GM23338 (cell line): ENCODE measurements around the gene SHCBP1L. TPM values are rescaled to one million over a fixed set of nuclear protein-coding genes. Genes with fewer than 3 reads are reported as not detected.

Experiments used
- ATAC-seq: fragments of 200-7000 bp; cut with Tn5 transposase; 3 replicates; pipeline ENCODE4 v1.9.1; 2020
- DNase-seq: peaks from one replicate; pipeline ENCODE4 v3.0.0-alpha.2; 2015; ENCODE audit warnings: low spot score
- H2AFZ ChIP-seq: fragments of 200-600 bp; sonication (generic); 2 replicates; pipeline ENCODE4 v1.8.0; 2016; ENCODE audit warnings: antibody characterized with exemption, mild to moderate bottlenecking, moderate library complexity
- H3F3A ChIP-seq: fragments of 200-600 bp; sonication (generic); replicated peaks from 2 replicates; pipeline ENCODE4 v1.8.0; 2017; ENCODE audit warnings: antibody characterized with exemption, mixed run types, low read depth
- H3K27ac ChIP-seq: fragments of 200-600 bp; sonication (generic); 2 replicates; pipeline ENCODE4 v1.6.1; 2016; ENCODE audit warnings: low read depth
- H3K27me3 ChIP-seq: fragments of 200-600 bp; sonication (generic); 2 replicates; pipeline ENCODE4 v1.8.0; 2016; ENCODE audit warnings: mild to moderate bottlenecking, mixed run types, moderate library complexity; ENCODE audit not compliant: insufficient read depth
- H3K36me3 ChIP-seq: fragments of 200-600 bp; sonication (generic); 2 replicates; pipeline ENCODE4 v1.8.0; 2016; ENCODE audit warnings: mild to moderate bottlenecking; ENCODE audit not compliant: insufficient read depth
- H3K4me1 ChIP-seq: fragments of 200-600 bp; sonication (generic); 2 replicates; pipeline ENCODE4 v1.8.0; 2016; ENCODE audit warnings: mild to moderate bottlenecking, moderate library complexity; ENCODE audit not compliant: insufficient read depth
- H3K4me2 ChIP-seq: fragments of 200-600 bp; sonication (generic); 2 replicates; pipeline ENCODE4 v1.7.1; 2017; ENCODE audit warnings: mixed run types
- H3K4me3 ChIP-seq: fragments of 200-600 bp; sonication (generic); 2 replicates; pipeline ENCODE4 v1.6.1; 2016; ENCODE audit warnings: mixed run types
- H3K79me2 ChIP-seq: fragments of 200-600 bp; sonication (generic); replicated peaks from 2 replicates; pipeline ENCODE4 v1.8.0; 2017; ENCODE audit warnings: mild to moderate bottlenecking; ENCODE audit not compliant: insufficient read depth
- H3K9me2 ChIP-seq: fragments of 200-600 bp; sonication (generic); 2 replicates; pipeline ENCODE4 v1.8.0; 2017; ENCODE audit not compliant: insufficient read depth
- H4K20me1 ChIP-seq: fragments of 200-600 bp; sonication (generic); replicated peaks from 2 replicates; pipeline ENCODE4 v1.8.0; 2017; ENCODE audit warnings: mild to moderate bottlenecking; ENCODE audit not compliant: insufficient read depth
- H3K27ac Mint-ChIP-seq: 2 replicates; pipeline ENCODE4 v1.8.0; 2020; ENCODE audit warnings: inconsistent platforms, mild to moderate bottlenecking, moderate library complexity, mixed read lengths
- H3K27me3 Mint-ChIP-seq: 3 replicates; pipeline ENCODE4 v1.8.0; 2022; ENCODE audit warnings: low read depth, mild to moderate bottlenecking, moderate library complexity, mixed read lengths, inconsistent platforms; ENCODE audit not compliant: insufficient read depth, poor library complexity
- H3K36me3 Mint-ChIP-seq: 3 replicates; pipeline ENCODE4 v1.8.0; 2021; ENCODE audit warnings: low read depth, mild to moderate bottlenecking, inconsistent platforms, moderate library complexity, mixed read lengths
- H3K4me1 Mint-ChIP-seq: 3 replicates; pipeline ENCODE4 v1.8.0; 2020; ENCODE audit warnings: mild to moderate bottlenecking, inconsistent platforms, mixed read lengths
- H3K4me3 Mint-ChIP-seq: 3 replicates; pipeline ENCODE4 v1.8.0; 2021; ENCODE audit warnings: moderate library complexity, mild to moderate bottlenecking, inconsistent platforms, mixed read lengths
- H3K9me3 Mint-ChIP-seq: 3 replicates; pipeline ENCODE4 v1.8.0; 2020; ENCODE audit warnings: moderate library complexity, mild to moderate bottlenecking, inconsistent platforms, mixed read lengths
- CREB1 ChIP-seq: fragments of 250-450 bp; sonication (Bioruptor Pico); IDR thresholded peaks from 2 replicates; pipeline ENCODE4 v1.5.0; 2020; ENCODE audit warnings: low read depth, mild to moderate bottlenecking, moderate library complexity
- CTCF ChIP-seq, 2 experiments: fragments of 200-600 bp in 1 of 2; sonication (generic) in 1 of 2; conservative IDR thresholded peaks; 2 replicates each; pipeline versions ENCODE4 v1.5.1 to v1.6.1; 2016 to 2017; ENCODE audit warnings: antibody characterized with exemption in 2 of 2, low read depth in 2 of 2, mild to moderate bottlenecking in 2 of 2, moderate library complexity in 1 of 2
- ETS1 ChIP-seq: IDR thresholded peaks from 2 replicates; pipeline ENCODE4 v1.6.1; 2016; ENCODE audit warnings: antibody characterized with exemption
- EZH2 ChIP-seq: fragments of 200-600 bp; sonication (generic); IDR thresholded peaks from one replicate; pipeline ENCODE4 v1.8.0; 2017; ENCODE audit warnings: antibody characterized with exemption, mild to moderate bottlenecking, low read depth; ENCODE audit not compliant: unreplicated experiment
- EZH2phosphoT487 ChIP-seq: fragments of 200-600 bp; sonication (generic); IDR thresholded peaks from one replicate; pipeline ENCODE4 v1.8.1; 2018; ENCODE audit warnings: antibody characterized with exemption; ENCODE audit not compliant: unreplicated experiment
- JUNB ChIP-seq: IDR thresholded peaks from one replicate; pipeline ENCODE4 v1.6.1; 2016; ENCODE audit warnings: antibody characterized with exemption; ENCODE audit not compliant: unreplicated experiment
- NANOG ChIP-seq: IDR thresholded peaks from 2 replicates; pipeline ENCODE4 v1.6.1; 2016; ENCODE audit warnings: antibody characterized with exemption, borderline replicate concordance
- POLR2AphosphoS5 ChIP-seq: IDR thresholded peaks from 2 replicates; pipeline ENCODE4 v1.6.1; 2016; ENCODE audit warnings: antibody characterized with exemption, low read depth
- REST ChIP-seq: IDR thresholded peaks from one replicate; pipeline ENCODE4 v1.6.1; 2018; ENCODE audit warnings: antibody characterized with exemption; ENCODE audit not compliant: unreplicated experiment
- STAT1 ChIP-seq: IDR thresholded peaks from one replicate; pipeline ENCODE4 v1.6.1; 2016; ENCODE audit warnings: antibody characterized with exemption; ENCODE audit not compliant: unreplicated experiment
- ZNF114 ChIP-seq: fragments of 250-450 bp; sonication (Bioruptor Pico); IDR thresholded peaks from 2 replicates; pipeline ENCODE4 v1.5.0; 2020; ENCODE audit warnings: mild to moderate bottlenecking, moderate library complexity
- ZNF331 ChIP-seq: fragments of 250-450 bp; sonication (Bioruptor Pico); IDR thresholded peaks from 2 replicates; pipeline ENCODE4 v1.5.0; 2020; ENCODE audit warnings: low read depth, mild to moderate bottlenecking, moderate library complexity
- ZNF462 ChIP-seq: fragments of 250-450 bp; sonication (Bioruptor Pico); IDR thresholded peaks from 2 replicates; pipeline ENCODE4 v1.5.0; 2020; ENCODE audit warnings: mild to moderate bottlenecking, moderate library complexity
- polyA plus RNA-seq: library from polyadenylated mRNA; unstranded; fragments of >200 nt; fragmentation: Nextera tagmentation; extraction: Ambion mirVana; gene quantifications from 2 replicates; pipeline ENCODE4 v1.2.1, GENCODE V29; 2016
- total RNA-seq: library from RNA; depleted of rRNA; stranded (reverse); fragments of >200 nt; shearing (Covaris generic); gene quantifications from 2 replicates; pipeline ENCODE4 v1.2.3, GENCODE V29; 2014

SHCBP1L gene
- total and polyA plus RNA-seq, 2 experiments from 2014 or later, result not detected

- H3K9me3 Mint-ChIP-seq, result no peaks in the 10 kb centered on the region
- H3K4me3 Mint-ChIP-seq, result no peak overlapping the region
- no peaks in the 10 kb centered on the region for H3K4me1 Mint-ChIP-seq
- no peaks in the 10 kb centered on the region for H3F3A ChIP-seq
- no peaks in the 10 kb centered on the region for H3K36me3 ChIP-seq
- no peaks in the 10 kb centered on the region for H3K79me2 ChIP-seq
- no peak for TF ChIP-seq ZNF114
- TF ChIP-seq ETS1, result no peak
- no peak for TF ChIP-seq REST
- no peak for TF ChIP-seq ZNF331 (CRISPR knock-in tag)
- no peak for TF ChIP-seq CTCF (conservative IDR thresholded peaks at IDR 0.05; ENCODE audit: low read depth in 2 of 2)
- no peak for TF ChIP-seq CREB1
- TF ChIP-seq JUNB, result no peak
- no peak for TF ChIP-seq NANOG
- no peak for TF ChIP-seq ZNF462 (CRISPR knock-in tag)
- no peak for TF ChIP-seq POLR2AphosphoS5
- no peak for TF ChIP-seq EZH2phosphoT487
- TF ChIP-seq STAT1, result no peak
- TF ChIP-seq EZH2, result no peak
- no peaks in the 10 kb centered on the region for H3K4me1 ChIP-seq
- DNase-seq, result no peak
- no peaks in the 10 kb centered on the region for H3K27me3 Mint-ChIP-seq
- no peak overlapping the region for H3K27ac ChIP-seq
- no peak for ATAC-seq
- no peaks in the 10 kb centered on the region for H3K36me3 Mint-ChIP-seq
- H3K9me2 ChIP-seq, result no peaks in the 10 kb centered on the region
- peak overlapping the region; percentile 30 for H2AFZ ChIP-seq
- H3K27ac Mint-ChIP-seq, result no peak overlapping the region; the same call in 1 of the 2 replicates
- H3K27me3 ChIP-seq, result no peaks in the 10 kb centered on the region
- no peaks in the 10 kb centered on the region for H4K20me1 ChIP-seq
- H3K4me2 ChIP-seq, result no peak overlapping the region
- H3K4me3 ChIP-seq, result no peak overlapping the region
These were observed 15.3 kb upstream of the SHCBP1L start for GRCh38 chr1:182968151-182968741.
